ENCODE results near the gene VPS18.

The VPS18 gene

GRCh38 chr15:40869686-40870085, 24.6 kb upstream of the VPS18 start:
- no peak overlapping the region for H3K4me3 ChIP-seq (ENCODE audit: low read length)
- no peak for TF ChIP-seq CTCF (conservative IDR thresholded peaks at IDR 0.05; ENCODE audit: low read length)
- DNase-seq (ENCODE audit: low read depth) = no peak

- no peak for DNase-seq (ENCODE audit: low read depth)
- no peak for TF ChIP-seq CTCF (conservative IDR thresholded peaks at IDR 0.05; ENCODE audit: low read length)
- no peak overlapping the region for H3K4me3 ChIP-seq (ENCODE audit: low read length)
These were observed 23.5 kb upstream of the VPS18 start for GRCh38 chr15:40870716-40871115.

GRCh38 chr15:40871749-40872617, 22.3 kb upstream of the VPS18 start:
- H3K4me3 ChIP-seq (ENCODE audit: low read length) = no peak overlapping the region
- TF ChIP-seq CTCF (conservative IDR thresholded peaks at IDR 0.05; ENCODE audit: low read length) = no peak
- no peak for DNase-seq (ENCODE audit: low read depth)

GRCh38 chr15:40872791-40873693, 21.2 kb upstream of the VPS18 start:
- no peak overlapping the region; the same call in 1 of the 2 replicates for H3K4me3 ChIP-seq (ENCODE audit: low read length)
- DNase-seq (ENCODE audit: low read depth) = no peak
- TF ChIP-seq CTCF (conservative IDR thresholded peaks at IDR 0.05; ENCODE audit: low read length) = no peak

- H3K4me3 ChIP-seq (ENCODE audit: low read length) = peak within 1 kb of the TSS; percentile 48
- TF ChIP-seq CTCF (conservative IDR thresholded peaks at IDR 0.05; ENCODE audit: low read length) = no peak; the same call in 1 of the 2 replicates
- DNase-seq (ENCODE audit: low read depth) = peak; percentile 20
These were observed 20.3 kb upstream of the VPS18 start, which contains the start of gene RHOV for GRCh38 chr15:40873694-40874561. TSS of gene RHOV (minus strand) at chr15:40874234. CDS start at chr15:40874139, 95 bp downstream.

- no peak for TF ChIP-seq CTCF (conservative IDR thresholded peaks at IDR 0.05; ENCODE audit: low read length)
- DNase-seq (ENCODE audit: low read depth) = no peak
- H3K4me3 ChIP-seq (ENCODE audit: low read length) = no peak overlapping the region
These were observed 18.1 kb upstream of the VPS18 start for GRCh38 chr15:40875991-40876730.
